ENCODE measurements around the gene IQSEC1. TPM values are rescaled to one million over a fixed set of nuclear protein-coding genes. Genes with fewer than 3 reads are reported as not detected.
A peak's percentile ranks its signal among the peaks of the same experiment; 100 is the strongest.

The IQSEC1 gene
- total and polyA plus RNA-seq, 2 donors (not counting 1 experiment from before 2014, with no cell fraction given), result 96.7 to 222 TPM

GRCh38 chr3:13009946-13010315, 63.3 kb downstream of the IQSEC1 start:
- TF ChIP-seq CTCF (IDR thresholded peaks at IDR 0.05), result no peak
- no peak for TF ChIP-seq EZH2 (IDR thresholded peaks at IDR 0.05; ENCODE audit: borderline replicate concordance, insufficient read depth, low read depth, low read length, poor library complexity, severe bottlenecking)
- no peak for ATAC-seq (ENCODE audit: low read depth)
- no peaks in the 10 kb centered on the region for H3K27me3 ChIP-seq (replicated peaks in 1 of 4; ENCODE audit: control extremely low read depth in 1 of 4, control insufficient read depth in 3 of 4, insufficient read depth in 4 of 4, low read length in 3 of 4)
- POLR2A ChIA-PET, result interaction anchor here (0.8 to 4.4 kb wide), 6 partner anchors 10 to 77 kb away, joined by 3 to 22 read pairs (median 4); no protein-coding TSS in a partner anchor
- H3K9me3 ChIP-seq (ENCODE audit: control extremely low read depth in 1 of 3, control insufficient read depth in 2 of 3, insufficient read depth in 1 of 3, low read length in 2 of 3), result no peaks in the 10 kb centered on the region
- 60% methylated on average over 5 of the region's 7 CpGs for WGBS (ENCODE audit: insufficient coverage)
- H2AFZ ChIP-seq (ENCODE audit: insufficient read depth, low read depth, low read length, poor library complexity, severe bottlenecking), result no peak overlapping the region
- H4K20me1 ChIP-seq (ENCODE audit: control insufficient read depth, insufficient read depth, low read length, poor library complexity, severe bottlenecking), result peaks cover 39% of the 10 kb centered on the region
- CTCF ChIA-PET, result interaction anchor here (1.0 to 8.7 kb wide), 6 partner anchors 12 to 470 kb away, joined by 3 to 108 read pairs (median 6); no protein-coding TSS in a partner anchor
- peak overlapping the region; percentile 95 for H3K27ac Mint-ChIP-seq
- H3K9ac ChIP-seq (ENCODE audit: low read length), result peak overlapping the region; percentile 61
- peak overlapping the region; percentile 23 to 58 (median 44) for H3K4me3 ChIP-seq (ENCODE audit: control extremely low read depth in 1 of 5, extremely low read depth in 1 of 5, insufficient read depth in 1 of 5, low read depth in 2 of 5, low read length in 4 of 5)
- H3K4me3 Mint-ChIP-seq, result peak overlapping the region; percentile 94
- H3K4me2 ChIP-seq (replicated peaks; ENCODE audit: low read depth, low read length, poor library complexity, severe bottlenecking), result peak overlapping the region; percentile 80
- H3K79me2 ChIP-seq (ENCODE audit: control insufficient read depth, insufficient read depth, low read length), result peaks cover 98% of the 10 kb centered on the region
- peaks cover 99 to 100% of the 10 kb centered on the region in 2 donors for H3K4me1 ChIP-seq (ENCODE audit: control insufficient read depth in 2 of 2, insufficient read depth in 2 of 2, low read length in 2 of 2)
- H3K9me3 Mint-ChIP-seq (ENCODE audit: insufficient read depth), result no peaks in the 10 kb centered on the region
- no peaks in the 10 kb centered on the region for H3K27me3 Mint-ChIP-seq
- H3K36me3 ChIP-seq (replicated peaks in 1 of 2; ENCODE audit: control extremely low read depth in 1 of 2, control insufficient read depth in 1 of 2, extremely low read depth in 1 of 2, insufficient read depth in 2 of 2, low read length in 1 of 2), result peaks cover 0 to 57% of the 10 kb centered on the region in 2 experiments
- DNase-seq, result no peak
- intact Hi-C loops (cut with micrococcal nuclease), result loop anchor here (1.0 kb wide), 1 partner anchor 14 kb away; no protein-coding TSS in a partner anchor
- H3K4me1 Mint-ChIP-seq, result peaks cover 97% of the 10 kb centered on the region
- H3K27ac ChIP-seq (ENCODE audit: low read length in 2 of 2), result peak overlapping the region; percentile 96 to 97
